HCT116 (cell line): ENCODE data around the gene DFFA. TPM values are rescaled to one million over a fixed set of nuclear protein-coding genes. Genes with fewer than 3 reads are reported as not detected.

Experiments used
- ATAC-seq: fragments of 200-7000 bp; cut with Tn5 transposase; 2 replicates; pipeline ENCODE4 v1.9.1; 2020; ENCODE audit warnings: mild to moderate bottlenecking, moderate library complexity
- BruUV-seq: library from RNA; stranded (reverse); fragments of 400-500 nt; replicated peaks from 2 replicates; lab custom pipeline; 2021; lab: Mats Ljungman, UMichigan
- CTCF ChIA-PET: fragments of 300-600 bp; sonication (Branson Sonifier 250); formaldehyde crosslinking; loops from one replicate; lab custom pipeline; 2021; ENCODE audit warnings: antibody characterized with exemption; lab: Charles Lee
- POLR2A ChIA-PET: fragments of 300-600, 350-600 bp; sonication (Branson Sonifier 250); formaldehyde crosslinking; loops from one replicate; lab custom pipeline; 2021; ENCODE audit warnings: antibody characterized with exemption; lab: Charles Lee
- RAD21 ChIA-PET, 2 experiments: fragments of 300-600 bp; sonication (Branson Sonifier 250); formaldehyde crosslinking; loops; one replicate each; lab custom pipeline; 2023; ENCODE audit warnings: low total read pairs in 2 of 2; ENCODE audit not compliant: uncharacterized antibody in 2 of 2, unreplicated experiment in 2 of 2, low non-redundant PET in 1 of 2; lab: Charles Lee
- DNase-seq: peaks from one replicate; pipeline ENCODE4 v3.0.0-alpha.2; 2010; ENCODE audit warnings: low read depth, low spot score
- H2AFZ ChIP-seq: fragments of 200-600 bp; shearing (Covaris generic), sonication (generic); 2 replicates; pipeline ENCODE4 v1.6.1; 2017; ENCODE audit warnings: low read depth, mixed run types, mixed read lengths, antibody characterized with exemption, low read length; ENCODE audit not compliant: poor library complexity, severe bottlenecking
- H3K27ac ChIP-seq: 2 replicates; pipeline ENCODE4 v1.5.1; 2012; ENCODE audit warnings: low read depth, low read length
- H3K27me3 ChIP-seq: fragments of 200-600 bp; sonication (generic); 2 replicates; pipeline ENCODE4 v1.6.1; 2016; ENCODE audit warnings: mixed run types, low read length, mixed read lengths; ENCODE audit not compliant: insufficient read depth
- H3K36me3 ChIP-seq, 2 experiments: fragments of 200-500 bp in 1 of 2; fragments of 200-600 bp in 1 of 2; sonication (Bioruptor generic) in 1 of 2; sonication (generic) in 1 of 2; 2 replicates each; pipeline versions ENCODE4 v1.5.1 to v1.6.1; 2014 to 2016; ENCODE audit warnings: low read length in 2 of 2, inconsistent platforms in 1 of 2, mixed read lengths in 1 of 2, mixed run types in 1 of 2; ENCODE audit not compliant: insufficient read depth in 2 of 2, control insufficient read depth in 1 of 2
- H3K4me1 ChIP-seq, 2 experiments: fragments of 200-600 bp in 1 of 2; sonication (generic) in 1 of 2; 2 replicates each; pipeline versions ENCODE4 v1.5.1 to v1.6.1; 2012 to 2017; ENCODE audit warnings: low read length in 2 of 2, inconsistent platforms in 1 of 2, mild to moderate bottlenecking in 1 of 2, mixed read lengths in 1 of 2, mixed run types in 1 of 2, moderate library complexity in 1 of 2; ENCODE audit not compliant: insufficient read depth in 2 of 2, control insufficient read depth in 1 of 2
- H3K4me2 ChIP-seq: fragments of 200-600 bp; sonication (generic); 2 replicates; pipeline ENCODE4 v1.6.1; 2017; ENCODE audit warnings: mixed run types, low read length, mixed read lengths
- H3K4me3 ChIP-seq, 2 experiments: fragments of 200-600 bp in 1 of 2; sonication (generic) in 1 of 2; replicated peaks in 1 of 2; 2 replicates each; pipeline ENCODE4 v1.5.1; 2011 to 2016; ENCODE audit warnings: low read length in 2 of 2, control low read depth in 1 of 2, low read depth in 1 of 2, mild to moderate bottlenecking in 1 of 2, mixed read lengths in 1 of 2, mixed run types in 1 of 2
- H3K79me2 ChIP-seq: fragments of 200-600 bp; sonication (generic); 2 replicates; pipeline ENCODE4 v1.6.1; 2017; ENCODE audit warnings: mild to moderate bottlenecking, mixed run types, low read length, moderate library complexity, mixed read lengths; ENCODE audit not compliant: insufficient read depth
- H3K9ac ChIP-seq: fragments of 200-600 bp; sonication (generic); 2 replicates; pipeline ENCODE4 v1.6.1; 2016; ENCODE audit warnings: low read length, mixed read lengths
- H3K9me2 ChIP-seq: fragments of 200-600 bp; sonication (generic), shearing (Covaris generic); 2 replicates; pipeline ENCODE4 v1.6.1; 2017; ENCODE audit warnings: mixed run types, mild to moderate bottlenecking, moderate library complexity; ENCODE audit not compliant: insufficient read depth
- H3K9me3 ChIP-seq, 2 experiments: fragments of 200-500 bp in 1 of 2; fragments of 200-600 bp in 1 of 2; sonication (Bioruptor generic) in 1 of 2; sonication (generic) in 1 of 2; 2 replicates each; pipeline ENCODE4 v1.6.1; 2014 to 2017; ENCODE audit warnings: low read length in 2 of 2, mixed read lengths in 2 of 2, inconsistent platforms in 1 of 2, low read depth in 1 of 2, mild to moderate bottlenecking in 1 of 2, mixed run types in 1 of 2, moderate library complexity in 1 of 2; ENCODE audit not compliant: control insufficient read depth in 1 of 2, insufficient read depth in 1 of 2
- H4K20me1 ChIP-seq: fragments of 200-600 bp; sonication (generic), shearing (Covaris generic); 2 replicates; pipeline ENCODE4 v1.6.1; 2017; ENCODE audit warnings: mixed run types, mild to moderate bottlenecking, moderate library complexity; ENCODE audit not compliant: insufficient read depth
- CEBPB ChIP-seq: IDR thresholded peaks from 2 replicates; pipeline ENCODE4 v1.6.1; 2012; ENCODE audit warnings: low read depth
- FOSL1 ChIP-seq: IDR thresholded peaks from 2 replicates; pipeline ENCODE4 v1.6.1; 2012; ENCODE audit warnings: low read depth
- JUND ChIP-seq: IDR thresholded peaks from 2 replicates; pipeline ENCODE4 v1.6.1; 2012
- MAX ChIP-seq: IDR thresholded peaks from 2 replicates; pipeline ENCODE4 v1.6.1; 2012
- SIN3A ChIP-seq: IDR thresholded peaks from 2 replicates; pipeline ENCODE4 v1.6.1; 2012; ENCODE audit warnings: low read depth
- SP1 ChIP-seq: IDR thresholded peaks from 2 replicates; pipeline ENCODE4 v1.6.1; 2012; ENCODE audit warnings: low read depth
- SRF ChIP-seq: IDR thresholded peaks from 2 replicates; pipeline ENCODE4 v1.6.1; 2012; ENCODE audit warnings: low read depth
- ZBTB33 ChIP-seq: IDR thresholded peaks from 2 replicates; pipeline ENCODE4 v1.6.1; 2011; ENCODE audit warnings: mild to moderate bottlenecking, low read length, moderate library complexity; ENCODE audit not compliant: insufficient replicate concordance; ENCODE audit errors: extremely low read depth
- ZFX ChIP-seq: fragments of 450-650 bp; IDR thresholded peaks from 2 replicates; pipeline ENCODE4 v1.6.1; 2017
- intact Hi-C: fragments of 100-400 bp; cut with micrococcal nuclease; formaldehyde crosslinking; loops from 2 replicates; pipeline ENCODE4 v1.10.0; 2022
- total RNA-seq: library from RNA; stranded (reverse); gene quantifications from one replicate; pipeline ENCODE4 v1.2.1, GENCODE V29; 2021; ENCODE audit not compliant: unreplicated experiment

DFFA gene
- total RNA-seq, 1 experiment from 2014 or later = 67.7 TPM

GRCh38 chr1:10471411-10472219 lies 714 bp downstream of the DFFA start:
- Histone ChIP-seq H3K9ac (peak overlapping the region; percentile 96), H3K27me3 (no peaks in the 10 kb centered on the region), H3K4me2 (peak overlapping the region; percentile 94), H3K79me2 (peaks cover 59% of the 10 kb centered on the region), H4K20me1 (no peaks in the 10 kb centered on the region), H3K9me2 (no peaks in the 10 kb centered on the region)
- POLR2A ChIA-PET = no interaction called here
- RAD21 ChIA-PET = no interaction called here
- intact Hi-C loops = no loop called here
- TF ChIP-seq CEBPB (no peak), MAX (no peak), JUND (no peak), SRF (no peak), SIN3A (no peak), ZFX (no peak), SP1 (no peak), FOSL1 (no peak), ZBTB33 (no peak)
- TF ChIP-seq, all 23 proteins: peak for 0
- Histone ChIP-seq H3K4me3 (peak overlapping the region; percentile 90 to 97), H3K4me1 (peaks cover 0 to 36% of the 10 kb centered on the region in 2 experiments; a peak in 3 of 4 replicates), H2AFZ (no peak overlapping the region), H3K27ac (peak overlapping the region; percentile 78), H3K36me3 (peaks cover 19 to 21% of the 10 kb centered on the region in 2 experiments), H3K9me3 (no peaks in the 10 kb centered on the region)
- TSS peak; percentile 78 for BruUV-seq
- no peak for DNase-seq
- CTCF ChIA-PET = no interaction called here
- peak; percentile 4; the same call in 1 of the 2 replicates for ATAC-seq
